ENCODE data around the gene PACS1.
"Not testable (repeated sequence)": the region's sequence is repeated elsewhere in the genome, so short reads cannot be mapped to it uniquely, and the experiment has no call there.

Gene PACS1

DNA sequence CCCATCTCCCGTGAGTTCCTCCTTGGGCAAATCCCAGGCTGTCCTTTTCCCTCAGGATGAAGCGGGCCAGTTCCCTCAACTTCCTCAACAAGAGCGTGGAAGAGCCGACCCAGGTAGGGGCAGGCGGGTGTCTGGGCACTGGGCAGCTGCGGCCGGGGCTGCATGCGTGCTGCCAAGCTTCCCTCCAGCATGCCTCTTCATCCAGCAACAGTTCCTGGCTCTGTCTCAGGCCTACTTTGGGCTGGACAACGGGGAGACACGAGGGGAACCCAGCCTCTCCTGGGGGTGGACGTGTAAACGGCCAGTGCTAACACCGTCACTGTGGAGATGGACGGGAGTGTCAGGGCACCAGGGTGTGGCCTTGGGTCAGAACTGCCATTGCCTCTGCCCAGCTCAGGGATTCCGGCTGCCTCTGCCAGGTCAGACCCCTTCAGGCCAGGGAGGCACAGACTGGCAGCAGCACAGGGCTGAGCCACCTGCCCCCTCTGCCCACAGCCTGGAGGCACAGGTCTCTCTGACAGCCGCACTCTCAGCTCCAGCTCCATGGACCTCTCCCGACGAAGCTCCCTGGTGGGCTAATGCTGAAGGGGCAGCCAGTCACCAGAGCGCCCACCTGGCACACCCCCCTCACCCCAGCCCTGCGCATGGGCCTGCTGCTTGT, 196.4 kb downstream of the PACS1 start:
- no peak for FAIRE-seq

DNA sequence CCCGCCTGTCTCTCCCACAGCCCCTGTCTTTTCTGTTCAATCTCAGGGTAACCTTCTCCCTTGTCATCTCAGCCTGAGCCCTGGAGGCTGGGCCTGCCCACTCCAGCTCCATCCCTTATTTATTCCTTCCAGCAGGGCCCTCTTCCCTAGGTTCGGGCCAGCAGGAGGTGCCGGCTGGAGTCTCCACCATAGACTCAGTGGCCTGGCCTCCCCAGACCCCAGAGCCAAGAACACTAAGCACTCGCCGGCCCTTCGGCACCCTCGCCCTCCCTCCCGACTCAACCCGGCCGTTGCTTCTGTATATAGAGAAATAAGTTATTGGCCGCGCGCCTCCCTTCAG, 196.9 kb downstream of the PACS1 start:
- FAIRE-seq: no peak
- no peak for DNase-seq (ENCODE audit: insufficient read length, low spot score)

More for the DNA sequence above, 196.4 kb downstream of the PACS1 start:
- DNase-seq (ENCODE audit: insufficient read length, low spot score): no peak

DNA sequence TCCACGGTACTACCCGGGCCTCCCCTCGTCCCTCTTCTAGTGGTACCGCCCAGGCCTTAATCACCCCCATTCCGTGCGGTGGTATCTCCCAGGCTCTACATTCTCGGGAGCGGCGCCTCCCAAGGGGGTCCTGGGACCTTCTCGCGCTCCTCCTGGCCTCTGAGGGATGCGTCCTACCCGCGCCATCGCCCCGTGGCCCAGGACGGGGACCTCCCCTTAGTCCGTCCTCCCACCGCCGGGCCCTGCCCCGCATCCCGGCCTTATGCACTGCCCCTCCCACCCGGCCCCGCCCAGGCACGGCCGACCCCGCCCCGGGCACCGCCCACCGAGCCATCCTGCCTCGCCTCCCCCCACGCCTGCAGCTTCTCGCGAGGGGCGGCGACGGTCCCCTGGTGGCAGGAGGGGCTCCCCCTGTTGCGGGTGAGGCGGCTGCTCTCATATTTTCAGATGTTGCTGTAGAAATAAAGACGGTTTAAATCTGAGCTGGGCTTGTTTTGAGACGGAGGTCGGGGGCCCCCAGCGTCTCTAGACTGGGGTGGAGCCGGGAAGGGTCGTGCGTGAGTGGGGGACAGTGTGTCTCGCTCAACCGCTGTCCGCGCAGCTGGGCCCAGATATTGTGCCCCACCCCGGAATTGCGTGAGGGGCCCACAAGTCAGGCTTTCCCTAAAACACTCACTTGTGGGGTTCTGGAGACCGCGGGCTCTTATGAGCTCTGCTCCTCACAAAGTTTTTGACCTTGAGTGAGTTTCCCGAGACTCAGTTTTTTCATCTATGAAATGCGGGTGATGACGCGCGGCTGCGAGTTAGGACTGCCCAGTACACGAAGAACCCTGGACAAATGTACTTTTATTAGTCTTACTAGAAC, 197.5 kb downstream of the PACS1 start:
- DNase-seq (ENCODE audit: insufficient read length, low spot score) (peak; percentile 77), FAIRE-seq (peak; percentile 91)

DNA sequence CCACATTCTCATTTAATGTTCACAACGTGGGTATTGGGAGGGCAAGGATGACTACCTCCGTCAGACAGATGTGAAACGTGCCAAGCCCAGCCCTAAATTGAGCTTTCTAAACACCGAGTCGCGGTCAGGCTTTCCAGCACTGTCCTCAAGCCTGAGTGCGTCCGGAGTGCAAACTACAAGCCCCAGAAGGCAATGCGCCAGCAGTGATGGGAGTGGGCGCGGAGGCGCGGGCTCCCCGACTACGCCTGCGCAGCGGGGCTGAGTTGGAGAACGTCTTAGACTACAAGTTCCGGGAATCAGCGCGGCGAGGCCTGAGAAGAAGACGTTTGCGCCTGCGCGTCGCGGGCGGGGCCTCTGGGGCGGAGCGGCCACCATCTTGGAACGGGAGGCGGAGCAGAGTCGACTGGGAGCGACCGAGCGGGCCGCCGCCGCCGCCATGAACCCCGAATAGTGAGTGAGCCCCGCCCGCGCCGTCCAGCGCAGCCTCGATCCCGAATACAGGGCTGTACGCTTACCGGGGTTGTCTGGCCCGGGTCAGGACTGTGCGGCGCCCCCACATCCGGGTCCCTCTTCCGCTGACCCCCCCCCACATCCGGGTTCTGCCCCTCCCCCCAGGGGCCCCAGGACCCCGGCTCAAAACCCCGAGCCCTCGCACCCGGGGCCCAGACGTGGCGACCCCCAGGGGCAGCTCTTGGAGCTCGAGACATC, 198.3 kb downstream of the PACS1 start, which contains the start of gene RAB1B:
RAB1B (plus strand) TSS at position 396 of the 708 bp plus-strand sequence; CDS start at position 437, 41 bp downstream.
- FAIRE-seq: peak; percentile 98
- peak; percentile 89 for DNase-seq (ENCODE audit: insufficient read length, low spot score)

DNA sequence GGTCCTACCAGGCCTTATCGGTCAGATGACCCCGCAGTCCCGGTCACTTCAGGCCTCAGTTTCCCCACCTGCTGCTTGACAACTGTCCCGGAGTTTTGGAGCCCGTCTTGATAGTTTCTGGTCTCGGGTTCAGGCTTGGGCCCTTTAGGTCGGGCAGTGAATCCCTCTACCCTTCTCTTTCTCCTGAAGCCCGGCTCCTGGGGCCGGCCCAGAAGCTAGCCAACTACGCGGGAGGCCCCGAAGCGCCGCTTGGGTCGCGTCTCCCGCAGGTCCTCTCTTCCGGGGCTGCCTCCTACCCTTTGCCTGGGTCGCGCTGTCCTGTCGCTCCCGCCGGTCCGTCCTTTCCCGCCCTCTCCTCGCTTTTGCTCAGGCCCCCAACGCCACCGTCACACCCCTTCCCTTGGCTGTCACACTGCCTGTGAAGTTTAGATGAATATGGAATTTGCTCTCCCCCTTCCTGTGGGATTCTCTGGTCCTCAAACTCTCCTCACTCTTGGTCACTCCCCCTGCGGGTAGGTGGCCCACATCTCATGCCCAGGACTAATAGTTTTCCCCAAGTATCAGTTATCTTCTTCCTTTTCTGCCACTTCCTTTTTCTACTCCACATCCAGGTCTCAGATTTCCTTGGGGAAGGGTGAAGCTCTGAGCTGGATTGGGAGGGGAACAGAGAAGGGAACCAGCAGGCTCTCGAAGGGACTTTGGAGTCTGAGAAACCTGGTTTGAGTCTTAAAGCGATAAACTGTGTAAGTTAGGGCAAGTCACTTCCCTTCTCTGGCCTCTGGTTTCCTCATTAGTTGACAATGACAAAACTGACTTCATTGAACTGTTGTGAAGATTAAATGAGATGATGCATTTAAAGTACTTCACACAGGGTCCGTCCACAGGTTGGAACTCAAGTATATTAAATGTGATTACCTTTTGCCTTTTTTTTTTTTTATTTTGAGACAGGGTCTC, 199.2 kb downstream of the PACS1 start:
- DNase-seq (ENCODE audit: insufficient read length, low spot score) (no peak), FAIRE-seq (peak; percentile 83)

DNA sequence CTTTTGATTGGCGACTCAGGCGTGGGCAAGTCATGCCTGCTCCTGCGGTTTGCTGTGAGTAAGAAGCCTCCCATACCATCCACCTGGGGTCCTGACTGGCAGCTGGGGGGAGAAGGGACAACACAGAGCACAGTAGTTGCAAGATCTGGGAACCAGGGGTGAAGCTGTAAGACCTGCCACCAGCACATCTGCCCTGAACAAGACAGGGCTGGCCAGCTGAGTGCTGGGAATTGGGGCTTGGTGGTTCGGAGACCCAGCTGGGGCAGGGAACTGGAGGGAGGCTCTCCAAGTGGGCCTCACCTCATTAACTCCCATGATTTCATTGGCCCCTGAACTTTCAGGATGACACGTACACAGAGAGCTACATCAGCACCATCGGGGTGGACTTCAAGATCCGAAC, 201.7 kb downstream of the PACS1 start:
- DNase-seq (ENCODE audit: insufficient read length, low spot score): no peak
- FAIRE-seq: no peak

DNA sequence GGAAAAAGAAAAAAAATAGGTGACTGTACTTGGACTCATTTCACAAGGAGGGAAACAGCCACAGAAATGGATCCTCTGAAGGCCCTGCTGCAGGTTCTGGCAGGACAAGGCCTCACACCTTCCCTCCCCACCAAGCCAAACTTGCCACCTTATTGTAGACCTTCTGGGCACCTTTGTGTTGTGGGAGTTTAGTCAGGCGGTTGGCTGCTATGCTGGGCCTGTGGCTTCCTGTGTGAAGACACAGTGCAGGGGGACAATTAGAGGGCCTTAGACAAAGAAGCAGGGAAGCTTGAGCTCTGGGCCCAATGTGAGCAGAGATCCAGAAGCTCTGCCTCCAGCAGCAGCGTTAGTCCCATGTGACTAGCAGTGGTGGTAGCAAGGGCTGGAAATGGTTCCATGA, 202.5 kb downstream of the PACS1 start:
- DNase-seq (ENCODE audit: insufficient read length, low spot score) (no peak), FAIRE-seq (no peak)

DNA sequence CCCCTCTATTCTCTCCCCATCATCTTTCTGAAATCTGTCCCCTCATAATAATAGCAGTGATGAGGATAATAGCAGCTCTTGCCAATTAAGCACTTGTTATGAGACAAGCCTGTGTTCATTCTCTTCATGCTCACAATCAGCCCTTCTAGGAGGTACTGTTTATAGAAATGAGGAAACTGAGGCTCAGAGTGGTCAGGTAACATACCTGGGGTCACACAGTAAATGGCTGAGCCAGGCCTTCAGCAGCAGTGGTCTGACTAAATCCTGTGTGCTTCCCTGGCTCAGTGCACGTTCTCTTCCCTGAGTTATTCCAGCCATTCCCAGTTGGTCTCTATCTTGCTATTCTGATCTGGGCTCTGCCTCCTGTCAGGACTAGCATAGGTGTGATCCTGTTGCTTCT, 204.1 kb downstream of the PACS1 start:
- DNase-seq (ENCODE audit: insufficient read length, low spot score): no peak
- no peak for FAIRE-seq

DNA sequence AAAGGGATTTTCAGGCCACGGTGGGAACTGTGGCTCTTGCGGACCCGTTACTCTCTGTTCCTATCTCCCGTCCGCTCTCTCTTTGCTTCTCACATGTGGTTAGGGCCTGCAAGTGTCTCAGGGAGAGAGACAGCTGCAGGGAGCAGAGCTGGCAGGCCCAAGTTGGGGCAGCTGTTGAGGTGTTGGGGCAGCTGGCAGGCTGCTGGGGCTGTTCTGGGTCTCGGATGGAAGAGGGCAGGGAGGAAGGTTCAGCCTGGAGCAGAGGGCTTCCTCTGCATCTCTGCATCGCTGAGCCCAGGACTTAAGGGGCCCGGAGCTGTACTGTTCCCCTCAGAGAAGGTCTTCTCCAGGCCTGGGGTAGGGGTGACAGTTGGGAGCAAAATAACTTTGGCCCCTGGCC, 205.3 kb downstream of the PACS1 start:
- FAIRE-seq (no peak), DNase-seq (ENCODE audit: insufficient read length, low spot score) (no peak)

DNA sequence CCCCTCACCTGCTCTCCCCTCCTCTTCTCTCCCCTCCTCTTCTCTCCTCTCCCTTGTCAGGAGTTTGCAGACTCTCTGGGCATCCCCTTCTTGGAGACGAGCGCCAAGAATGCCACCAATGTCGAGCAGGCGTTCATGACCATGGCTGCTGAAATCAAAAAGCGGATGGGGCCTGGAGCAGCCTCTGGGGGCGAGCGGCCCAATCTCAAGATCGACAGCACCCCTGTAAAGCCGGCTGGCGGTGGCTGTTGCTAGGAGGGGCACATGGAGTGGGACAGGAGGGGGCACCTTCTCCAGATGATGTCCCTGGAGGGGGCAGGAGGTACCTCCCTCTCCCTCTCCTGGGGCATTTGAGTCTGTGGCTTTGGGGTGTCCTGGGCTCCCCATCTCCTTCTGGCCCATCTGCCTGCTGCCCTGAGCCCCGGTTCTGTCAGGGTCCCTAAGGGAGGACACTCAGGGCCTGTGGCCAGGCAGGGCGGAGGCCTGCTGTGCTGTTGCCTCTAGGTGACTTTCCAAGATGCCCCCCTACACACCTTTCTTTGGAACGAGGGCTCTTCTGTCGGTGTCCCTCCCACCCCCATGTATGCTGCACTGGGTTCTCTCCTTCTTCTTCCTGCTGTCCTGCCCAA, 206.0 kb downstream of the PACS1 start:
- FAIRE-seq (no peak), DNase-seq (ENCODE audit: insufficient read length, low spot score) (no peak)

DNA sequence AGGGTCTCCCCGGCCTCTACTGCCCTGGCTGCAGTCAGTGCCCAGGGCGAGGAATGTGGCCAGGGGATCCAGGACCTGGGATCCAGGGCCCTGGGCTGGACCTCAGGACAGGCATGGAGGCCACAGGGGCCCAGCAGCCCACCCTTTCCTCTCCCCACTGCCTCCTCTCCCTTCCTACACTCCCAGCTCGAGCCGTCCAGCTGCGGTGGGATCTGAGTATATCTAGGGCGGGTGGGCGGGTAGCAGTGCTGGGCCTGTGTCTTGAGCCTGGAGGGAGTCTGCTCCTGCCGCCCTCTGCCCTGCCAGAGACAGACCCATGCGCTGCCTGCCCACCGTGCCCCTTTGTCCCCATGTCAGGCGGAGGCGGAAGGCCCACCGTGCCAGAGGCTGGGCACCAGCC, 206.5 kb downstream of the PACS1 start:
- not testable (repeated sequence) for DNase-seq (ENCODE audit: insufficient read length, low spot score); FAIRE-seq

DNA sequence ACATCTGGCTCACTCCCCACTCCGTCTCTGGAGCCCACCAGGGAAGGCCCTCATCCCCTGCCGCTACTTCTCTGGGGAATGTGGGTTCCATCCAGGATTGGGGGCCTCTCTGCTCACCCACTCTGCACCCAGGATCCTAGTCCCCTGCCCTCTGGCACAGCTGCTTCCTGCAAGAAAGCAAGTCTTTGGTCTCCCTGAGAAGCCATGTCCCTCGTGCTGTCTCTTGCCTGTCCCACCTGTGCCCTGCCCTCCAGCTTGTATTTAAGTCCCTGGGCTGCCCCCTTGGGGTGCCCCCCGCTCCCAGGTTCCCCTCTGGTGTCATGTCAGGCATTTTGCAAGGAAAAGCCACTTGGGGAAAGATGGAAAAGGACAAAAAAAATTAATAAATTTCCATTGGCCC, 207.0 kb downstream of the PACS1 start:
- DNase-seq (ENCODE audit: insufficient read length, low spot score); FAIRE-seq: not testable (repeated sequence)

DNA sequence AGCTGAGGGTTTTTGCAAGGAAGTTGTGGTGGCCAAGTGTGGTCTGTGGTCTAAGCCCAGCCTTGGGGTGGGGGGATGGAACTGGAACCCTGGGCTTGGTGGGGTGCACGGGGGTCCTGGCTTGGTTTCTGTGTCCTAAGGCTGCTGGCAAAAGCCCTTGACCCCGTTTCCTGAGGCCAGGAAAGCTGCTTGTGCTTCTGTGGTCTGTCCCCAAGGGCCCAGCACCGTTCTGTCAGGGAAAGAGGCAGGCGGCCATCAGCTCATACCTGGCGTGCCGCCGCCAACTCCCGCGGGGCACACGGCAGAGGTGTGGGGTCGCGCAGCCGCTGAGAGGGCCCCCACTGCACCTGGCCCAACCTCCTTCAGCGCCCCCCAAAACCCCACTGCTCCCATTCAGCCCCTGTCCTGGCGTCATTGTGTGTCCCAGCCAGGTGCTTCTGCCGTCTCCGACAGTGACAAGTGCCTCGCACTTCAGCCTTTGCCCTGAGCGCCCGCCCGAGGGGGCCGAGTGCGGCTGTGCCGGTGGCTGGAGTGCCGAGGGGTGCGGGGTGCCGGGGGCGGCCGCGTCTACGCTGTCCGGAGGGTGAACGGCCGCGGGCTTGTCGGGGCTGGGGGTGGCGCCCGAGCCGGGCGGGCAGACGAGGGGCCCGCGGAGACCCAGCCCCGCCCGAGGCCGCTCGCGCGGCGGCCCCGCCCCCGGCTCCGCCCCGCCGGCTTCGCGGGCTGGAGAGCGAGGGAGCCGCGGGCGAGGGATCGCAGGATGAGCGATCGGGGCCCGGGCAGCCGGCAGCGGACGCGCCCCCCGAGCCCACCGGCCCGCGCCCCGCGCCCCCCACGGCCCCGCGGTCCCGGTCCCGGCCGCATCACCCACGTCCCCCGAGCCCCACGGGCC, 207.6 kb downstream of the PACS1 start, which contains the start of gene CNIH2:
CNIH2 (plus strand) TSS at position 705 of the 892 bp plus-strand sequence. CDS start 282 bp downstream, outside the sequence.
- FAIRE-seq (peak; percentile 72), DNase-seq (ENCODE audit: insufficient read length, low spot score) (peak; percentile 76)

DNA sequence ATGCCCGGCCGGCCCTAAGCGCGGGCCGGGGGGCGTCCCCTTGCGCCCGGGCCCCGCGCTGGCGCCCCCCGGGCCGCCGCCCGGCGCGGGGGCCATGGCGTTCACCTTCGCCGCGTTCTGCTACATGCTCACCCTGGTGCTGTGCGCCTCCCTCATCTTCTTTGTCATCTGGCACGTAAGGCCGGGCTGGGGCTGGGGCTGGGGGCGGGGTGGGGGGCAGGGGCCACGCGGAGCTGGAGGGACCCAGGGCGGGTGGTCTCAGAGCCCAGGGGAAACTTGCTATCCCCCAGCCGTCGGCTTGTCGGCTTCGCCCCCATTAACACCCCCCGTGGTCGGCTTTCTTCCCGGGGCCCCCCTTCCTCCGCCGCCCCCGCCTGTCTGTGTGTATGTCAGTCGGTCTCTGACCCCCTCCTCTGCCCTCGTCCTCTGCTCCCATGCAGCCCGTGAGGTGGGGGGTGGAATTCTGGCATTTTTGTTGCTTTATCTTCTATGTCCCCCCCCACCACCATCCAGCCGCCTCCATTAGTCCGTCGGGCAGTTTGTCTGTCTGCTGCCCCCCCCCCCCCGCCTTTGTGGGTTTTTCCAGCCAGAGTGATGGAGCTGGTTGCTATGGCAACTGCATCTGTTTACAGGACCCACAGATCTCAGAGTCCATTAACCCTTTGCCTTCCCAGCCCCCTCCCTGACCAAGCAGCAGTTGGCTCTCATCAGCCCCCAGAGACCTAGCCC, 208.5 kb downstream of the PACS1 start:
- FAIRE-seq (no peak), DNase-seq (ENCODE audit: insufficient read length, low spot score) (no peak)

DNA sequence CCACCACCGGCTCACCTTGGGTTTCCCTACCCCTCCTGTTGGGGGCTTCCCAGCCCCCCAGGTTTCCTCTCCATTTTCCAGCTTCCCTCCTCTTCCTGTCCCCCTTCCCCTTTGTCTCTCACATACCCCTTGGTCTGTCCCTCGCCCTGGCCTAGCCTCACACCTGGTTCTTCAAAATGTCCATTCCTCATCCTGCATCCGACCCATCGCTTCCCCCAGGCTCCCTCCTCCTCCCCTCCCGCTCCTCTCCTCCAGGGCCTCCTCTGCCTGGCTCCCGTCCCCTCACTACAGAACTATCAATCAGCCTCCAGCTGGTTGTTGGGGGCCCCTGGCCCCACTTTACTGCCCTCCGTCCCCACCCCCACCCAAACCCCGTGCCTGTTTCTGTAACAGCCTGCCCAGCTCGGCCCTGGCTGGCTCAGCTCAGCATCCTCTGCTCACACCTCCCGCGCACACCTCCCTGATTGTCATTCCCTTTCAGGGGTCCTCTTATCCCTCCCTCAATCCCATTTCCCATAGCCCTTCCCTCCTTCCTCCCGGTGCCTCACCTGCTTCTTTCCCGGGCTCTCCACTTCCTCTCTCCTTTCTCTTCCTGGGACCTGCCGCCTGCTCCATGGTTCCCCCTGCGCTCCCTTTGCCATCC, 209.1 kb downstream of the PACS1 start:
- DNase-seq (ENCODE audit: insufficient read length, low spot score): no peak
- FAIRE-seq: no peak

DNA sequence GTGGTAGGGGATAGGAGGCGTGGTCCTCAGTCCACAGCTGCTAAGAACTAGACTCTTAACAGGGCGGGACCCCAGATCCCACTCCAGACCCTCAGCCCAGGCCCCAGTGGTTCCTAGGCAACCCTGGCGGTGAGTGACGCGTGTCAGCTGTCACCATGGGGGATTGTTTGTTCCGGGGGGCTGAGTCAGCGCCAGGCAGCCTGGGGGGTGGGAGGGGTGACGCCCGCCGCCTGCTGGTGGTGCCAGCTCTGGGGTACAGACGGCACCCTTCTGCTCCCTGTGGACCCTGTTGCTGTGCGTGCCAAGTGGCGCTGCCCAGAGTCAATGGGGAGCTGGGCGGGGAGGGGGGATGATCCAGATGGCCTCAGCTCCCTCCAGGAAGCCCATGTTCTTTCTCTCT, 210.4 kb downstream of the PACS1 start:
- FAIRE-seq: no peak
- DNase-seq (ENCODE audit: insufficient read length, low spot score): no peak

DNA sequence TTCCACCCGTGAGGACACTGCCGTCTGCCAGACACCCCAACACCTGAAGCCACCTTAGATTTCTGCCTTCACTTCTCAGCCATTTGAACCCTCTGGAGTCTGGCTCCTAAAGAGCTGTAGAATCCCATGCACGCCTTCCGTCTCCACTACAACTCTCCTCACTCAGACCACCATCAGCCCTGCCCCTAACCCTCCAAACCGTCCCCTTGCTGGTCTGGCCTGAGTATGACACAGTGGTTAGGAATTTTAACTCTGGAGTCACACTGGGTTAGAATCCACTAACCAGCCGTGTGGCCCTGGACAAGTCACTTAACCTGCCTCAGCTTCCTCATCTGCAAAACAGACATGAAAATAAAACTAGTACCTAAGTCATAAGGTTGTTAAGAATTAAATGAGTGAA, 210.9 kb downstream of the PACS1 start:
- DNase-seq (ENCODE audit: insufficient read length, low spot score): no peak

More for the DNA sequence above, 210.9 kb downstream of the PACS1 start:
- FAIRE-seq: no peak

All from GM19239 (cell line).